Kidney epithelial cell (primary cell): ENCODE data around the gene BIRC7. TPM values are rescaled to one million over a fixed set of nuclear protein-coding genes. Genes with fewer than 3 reads are reported as not detected.
A peak's percentile ranks its signal among the peaks of the same experiment; 100 is the strongest.

Experiments
- DNase-seq: peaks from one replicate; pipeline ENCODE4 v3.0.0-alpha.2; 2010; ENCODE audit warnings: low read depth
- H3K27me3 ChIP-seq: 2 replicates; pipeline ENCODE4 v1.6.0; 2011; ENCODE audit warnings: low read length; ENCODE audit not compliant: control insufficient read depth, insufficient read depth
- H3K36me3 ChIP-seq: 2 replicates; pipeline ENCODE4 v1.5.1; 2011; ENCODE audit warnings: low read length; ENCODE audit not compliant: control insufficient read depth, insufficient read depth
- H3K4me3 ChIP-seq: 2 replicates; pipeline ENCODE4 v1.5.1; 2011; ENCODE audit warnings: low read depth, mild to moderate bottlenecking, control low read depth, low read length
- CTCF ChIP-seq: IDR thresholded peaks from 2 replicates; pipeline ENCODE4 v1.5.1; 2011; ENCODE audit warnings: mild to moderate bottlenecking, moderate library complexity, low read length, control low read depth, inconsistent platforms; ENCODE audit not compliant: insufficient read depth, poor library complexity, severe bottlenecking
- total RNA-seq: library from RNA; depleted of rRNA; stranded (reverse); fragments of >200 nt; gene quantifications from 2 replicates; pipeline ENCODE4 v1.2.3, GENCODE V29; 2015

BIRC7 gene
- total RNA-seq, 1 donor from 2014 or later, result 12.8 TPM

GRCh38 chr20:63223826-63224207, 11.9 kb upstream of the BIRC7 start:
- TF ChIP-seq CTCF, result no peak
- no peak for DNase-seq
- Histone ChIP-seq H3K36me3 (no peaks in the 10 kb centered on the region), H3K27me3 (peaks cover 13% of the 10 kb centered on the region), H3K4me3 (no peak overlapping the region)

- H3K4me3 ChIP-seq, result no peak overlapping the region
- peak; percentile 41 for TF ChIP-seq CTCF
- DNase-seq, result no peak
- peaks cover 13% of the 10 kb centered on the region for H3K27me3 ChIP-seq
- no peaks in the 10 kb centered on the region for H3K36me3 ChIP-seq
Observed at GRCh38 chr20:63224412-63225081, 11.2 kb upstream of the BIRC7 start.

GRCh38 chr20:63225082-63225454, 10.6 kb upstream of the BIRC7 start:
- Histone ChIP-seq H3K27me3 (peaks cover 10% of the 10 kb centered on the region), H3K36me3 (no peaks in the 10 kb centered on the region), H3K4me3 (no peak overlapping the region)
- DNase-seq, result no peak
- TF ChIP-seq CTCF, result no peak

DNA sequence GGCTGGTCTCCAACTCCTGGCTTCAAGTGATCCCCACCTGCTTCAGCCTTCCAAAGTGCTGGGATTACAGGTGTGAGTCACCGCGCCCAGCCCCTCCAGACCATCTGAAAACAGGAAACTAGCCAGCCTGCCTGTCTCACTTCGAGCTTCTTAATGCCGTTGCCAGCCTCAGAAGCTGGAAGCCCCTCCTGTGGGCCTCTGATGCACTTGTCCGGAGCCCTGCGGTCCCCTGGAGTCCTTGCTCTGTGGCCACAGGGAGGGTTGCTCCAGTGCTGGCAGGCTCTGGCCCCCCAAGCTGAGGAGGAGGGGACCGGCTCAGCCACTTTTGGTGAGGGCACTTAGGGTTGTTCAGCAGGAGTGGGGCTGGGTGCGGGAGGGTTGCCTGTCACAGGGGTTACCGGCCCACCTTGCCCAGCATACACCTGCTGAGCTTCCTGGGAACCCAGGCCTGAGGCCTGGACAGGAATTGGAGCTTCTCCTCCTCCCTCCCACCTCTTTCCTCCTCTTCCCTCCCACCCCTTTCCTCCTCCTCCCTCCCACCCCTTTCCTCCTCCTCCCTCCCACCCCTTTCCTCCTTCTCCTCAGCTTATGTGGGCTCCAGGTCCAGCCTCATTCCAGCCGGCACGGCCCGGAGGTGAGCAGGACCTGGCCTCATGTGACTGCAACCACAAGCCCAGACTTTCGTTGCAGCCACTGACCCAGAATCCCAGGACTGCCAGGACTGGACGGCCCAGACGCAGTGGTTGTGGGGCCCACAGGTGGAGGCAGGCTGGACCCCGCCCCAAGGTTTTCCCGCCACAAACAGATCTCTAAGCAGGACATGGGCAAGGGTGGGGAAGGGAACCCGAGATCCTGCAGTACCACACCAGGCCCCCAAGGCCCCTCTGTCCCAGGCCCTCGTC, 9.4 kb upstream of the BIRC7 start:
- peaks cover 3% of the 10 kb centered on the region for H3K27me3 ChIP-seq
- no peaks in the 10 kb centered on the region for H3K36me3 ChIP-seq
- H3K4me3 ChIP-seq, result no peak overlapping the region
- no peak for DNase-seq
- TF ChIP-seq CTCF, result no peak

DNA sequence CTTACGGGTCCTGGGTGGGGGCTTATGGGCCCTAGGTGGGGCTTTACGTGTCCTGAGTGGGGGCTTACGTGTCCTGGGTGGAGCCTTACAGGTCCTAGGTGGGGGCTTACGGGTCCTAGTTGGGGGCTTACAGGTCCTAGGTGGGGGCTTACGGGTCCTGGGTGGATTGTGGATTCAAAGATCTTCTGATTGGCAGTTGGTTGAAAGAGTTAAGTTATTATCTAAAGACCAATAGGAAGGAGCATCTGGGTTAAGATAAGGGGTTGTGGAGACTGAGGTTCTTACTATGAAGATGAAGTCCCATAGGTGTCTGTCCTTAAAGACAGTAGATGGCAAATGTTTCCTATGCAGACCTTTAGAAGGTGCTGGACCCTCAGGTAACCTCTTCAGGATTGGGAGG, 8.4 kb upstream of the BIRC7 start:
- TF ChIP-seq CTCF, result no peak
- Histone ChIP-seq H3K27me3 (no peaks in the 10 kb centered on the region), H3K4me3 (no peak overlapping the region), H3K36me3 (no peaks in the 10 kb centered on the region)
- no peak for DNase-seq
